ENCODE results near the gene NOS1. TPM values are rescaled to one million over a fixed set of nuclear protein-coding genes. Genes with fewer than 3 reads are reported as not detected.

NOS1 gene
- total and polyA plus RNA-seq, 2 of the 8 experiments (the other 6 are each of a cell fraction or from before 2014, with no cell fraction given), result 1.5 to 2.0 TPM

- H4K8ac ChIP-seq (ENCODE audit: extremely low read depth, insufficient read depth, low read length), result peak overlapping the region; percentile 64; the same call in 1 of the 2 replicates
- peaks cover 6% of the 10 kb centered on the region; the same call in 1 of the 2 replicates for H3K23me2 ChIP-seq (ENCODE audit: low read depth, low read length)
- peaks cover 0 to 6% of the 10 kb centered on the region in 2 experiments; a peak in 1 of 4 replicates for H3K9me3 ChIP-seq (ENCODE audit: insufficient read depth in 2 of 2, low read depth in 1 of 2, low read length in 1 of 2)
- H3K4me3 ChIP-seq (ENCODE audit: extremely low read depth in 1 of 4, insufficient read depth in 2 of 4, low read depth in 3 of 4, low read length in 4 of 4), result no peak overlapping the region
- peak overlapping the region; percentile 83; the same call in 1 of the 2 replicates for H3K18ac ChIP-seq (ENCODE audit: extremely low read depth, low read length)
- 0 out of 2 replicates have a peak overlapping the region, but pooled peaks have one; percentile 61 for H2BK20ac ChIP-seq (ENCODE audit: low read length)
- ChIA-PET CTCF (ENCODE audit: partially characterized antibody) (interaction anchor here (1.1 to 3.2 kb wide), 4 partner anchors 20 to 180 kb away, joined by 3 to 11 read pairs (median 4); no protein-coding TSS in a partner anchor), POLR2A (ENCODE audit: partially characterized antibody) (interaction anchor here (1.0 kb wide), 1 partner anchor 15 kb away, joined by 3 read pairs; no protein-coding TSS in a partner anchor)
- no peak for FAIRE-seq
- no peak overlapping the region for H3K56ac ChIP-seq (replicated peaks; ENCODE audit: insufficient read length, low read depth, low read length)
- H3K9ac ChIP-seq (replicated peaks in 1 of 4; ENCODE audit: extremely low read depth in 1 of 4, low read depth in 3 of 4, low read length in 3 of 4), result no peak overlapping the region
- no peaks in the 10 kb centered on the region for H3K79me2 ChIP-seq (ENCODE audit: control insufficient read depth in 1 of 2, insufficient read depth in 2 of 2, low read length in 2 of 2)
- peak in 1 of 2 experiments; percentile 56 for DNase-seq (ENCODE audit: low read depth in 1 of 2, low spot score in 2 of 2)
- H3K23ac ChIP-seq (ENCODE audit: insufficient read length), result no peak overlapping the region
- H3K4me2 ChIP-seq (ENCODE audit: insufficient read depth in 1 of 2, low read depth in 2 of 2, low read length in 2 of 2), result peak overlapping the region; percentile 15 to 52; a peak in 3 of 4 replicates
- no peaks in the 10 kb centered on the region for H3K36me3 ChIP-seq (ENCODE audit: control insufficient read depth in 2 of 4, insufficient read depth in 4 of 4, low read length in 3 of 4)
- H3K4me1 ChIP-seq (replicated peaks in 1 of 4; ENCODE audit: control insufficient read depth in 3 of 4, insufficient read depth in 4 of 4, low read length in 3 of 4), result peaks cover 0 to 11% (median 4%) of the 10 kb centered on the region in 4 experiments; a peak in 5 of 7 replicates
- H2AFZ ChIP-seq (ENCODE audit: low read length), result peak overlapping the region; percentile 95
- no peak overlapping the region for H3K27ac ChIP-seq (ENCODE audit: low read depth, low read length)
- H2BK120ac ChIP-seq (replicated peaks; ENCODE audit: low read depth, low read length), result peak overlapping the region; percentile 18
- H3K14ac ChIP-seq (ENCODE audit: insufficient read length), result no peak overlapping the region
- H2BK5ac ChIP-seq (ENCODE audit: low read depth, low read length), result peak overlapping the region; percentile 55; the same call in 1 of the 2 replicates
- H2BK15ac ChIP-seq (ENCODE audit: low read length), result no peak overlapping the region; the same call in 1 of the 2 replicates
- H4K91ac ChIP-seq (replicated peaks; ENCODE audit: insufficient read length, low read length), result peak overlapping the region; percentile 90
- H4K20me1 ChIP-seq (replicated peaks in 1 of 2; ENCODE audit: control insufficient read depth in 1 of 2, insufficient read depth in 2 of 2, low read length in 2 of 2), result no peaks in the 10 kb centered on the region
- 66% methylated on average over 11 of the region's 11 CpGs; no CpG with 5 or more reads in 1 of the 2 experiments for WGBS, 2 experiments (ENCODE audit: extremely low coverage in 1 of 2, insufficient coverage in 1 of 2, insufficient read length in 1 of 2, insufficient replicate concordance in 2 of 2, low coverage in 1 of 2, low lambda C conversion rate in 2 of 2, missing lambda C conversion rate in 1 of 2)
- H2AK5ac ChIP-seq (ENCODE audit: low read depth, low read length), result no peak overlapping the region
- H3K27me3 ChIP-seq (replicated peaks in 1 of 4; ENCODE audit: control insufficient read depth in 3 of 4, extremely low read depth in 1 of 4, insufficient read depth in 3 of 4, low read length in 3 of 4), result no peaks in the 10 kb centered on the region
- H3K79me1 ChIP-seq (ENCODE audit: low read depth, low read length), result no peaks in the 10 kb centered on the region
- H2BK12ac ChIP-seq (ENCODE audit: low read depth, low read length), result 0 out of 2 replicates have a peak overlapping the region, but pooled peaks have one; percentile 82
- TF ChIP-seq RBBP5 (IDR thresholded peaks at IDR 0.05; ENCODE audit: borderline replicate concordance, low read depth, low read length), result peak; percentile 47; the same call in 1 of the 2 replicates
- no peak for TF ChIP-seq SP2 (IDR thresholded peaks at IDR 0.05; ENCODE audit: low read length)
- no peak for TF ChIP-seq BRCA1 (IDR thresholded peaks at IDR 0.05; ENCODE audit: low read depth, low read length)
- TF ChIP-seq TAF1 (IDR thresholded peaks at IDR 0.05; ENCODE audit: low read depth, low read length), result 0 out of 2 replicates have a peak, but pooled peaks have one; percentile 25
- no peak overlapping the region for H4K5ac ChIP-seq (ENCODE audit: insufficient read length, low read depth, low read length)
- no peak overlapping the region for H3K4ac ChIP-seq (replicated peaks; ENCODE audit: insufficient read length, low read depth, low read length)
Measured at GRCh38 chr12:117408161-117408791, 46.9 kb upstream of the NOS1 start.

Measured in H1 (cell line).